HG03460 (cell line): ENCODE results near the gene RPTOR.

Source experiments
- ATAC-seq: cut with Tn5 transposase; IDR thresholded peaks from one replicate; pipeline ENCODE4 v1.9.1; 2021; ENCODE audit not compliant: unreplicated experiment

RPTOR gene

GRCh38 chr17:80921159-80921558 lies 376.5 kb downstream of the RPTOR start:
- ATAC-seq, result no peak

GRCh38 chr17:80921741-80922579 lies 377.3 kb downstream of the RPTOR start:
- no peak for ATAC-seq

GRCh38 chr17:80922580-80923160 lies 378.0 kb downstream of the RPTOR start:
- no peak for ATAC-seq

GRCh38 chr17:80923211-80924110 lies 378.8 kb downstream of the RPTOR start:
- no peak for ATAC-seq

GRCh38 chr17:80924111-80924806 lies 379.6 kb downstream of the RPTOR start:
- ATAC-seq, result no peak

- ATAC-seq, result no peak
Measured at GRCh38 chr17:80924807-80925610, 380.4 kb downstream of the RPTOR start.

GRCh38 chr17:80925688-80926335 lies 381.2 kb downstream of the RPTOR start:
- no peak for ATAC-seq

- ATAC-seq, result no peak
Measured at GRCh38 chr17:80926591-80927250, 382.1 kb downstream of the RPTOR start.

- ATAC-seq, result no peak
Measured at GRCh38 chr17:80927791-80928216, 383.2 kb downstream of the RPTOR start.

GRCh38 chr17:80929449-80929848 lies 384.8 kb downstream of the RPTOR start:
- ATAC-seq, result no peak

GRCh38 chr17:80930335-80931279 lies 386.0 kb downstream of the RPTOR start:
- ATAC-seq, result no peak

GRCh38 chr17:80931421-80932265 lies 387.0 kb downstream of the RPTOR start:
- ATAC-seq, result no peak

GRCh38 chr17:80935526-80935925 lies 390.9 kb downstream of the RPTOR start:
- ATAC-seq, result no peak

GRCh38 chr17:80936218-80936617 lies 391.6 kb downstream of the RPTOR start:
- ATAC-seq, result no peak

GRCh38 chr17:80936723-80937122 lies 392.1 kb downstream of the RPTOR start:
- ATAC-seq, result no peak

- ATAC-seq, result no peak
Measured at GRCh38 chr17:80937462-80938381, 393.1 kb downstream of the RPTOR start.
